HL-60/S4 treated with phorbol 12-myristate 13-acetate at 8.2 ng/mL for 4 days and 3 days (cell line): ENCODE measurements around the gene NOTCH1.
"Not testable (repeated sequence)": the region's sequence is repeated elsewhere in the genome, so short reads cannot be mapped to it uniquely, and the experiment has no call there.

Experiments
- in situ Hi-C: fragments of 300-500 bp; cut with MboI; formaldehyde crosslinking; loops from 2 replicates; pipeline ENCODE4 v1.15.0; 2022; ENCODE audit warnings: low sequenced_read_pairs

NOTCH1 gene

DNA sequence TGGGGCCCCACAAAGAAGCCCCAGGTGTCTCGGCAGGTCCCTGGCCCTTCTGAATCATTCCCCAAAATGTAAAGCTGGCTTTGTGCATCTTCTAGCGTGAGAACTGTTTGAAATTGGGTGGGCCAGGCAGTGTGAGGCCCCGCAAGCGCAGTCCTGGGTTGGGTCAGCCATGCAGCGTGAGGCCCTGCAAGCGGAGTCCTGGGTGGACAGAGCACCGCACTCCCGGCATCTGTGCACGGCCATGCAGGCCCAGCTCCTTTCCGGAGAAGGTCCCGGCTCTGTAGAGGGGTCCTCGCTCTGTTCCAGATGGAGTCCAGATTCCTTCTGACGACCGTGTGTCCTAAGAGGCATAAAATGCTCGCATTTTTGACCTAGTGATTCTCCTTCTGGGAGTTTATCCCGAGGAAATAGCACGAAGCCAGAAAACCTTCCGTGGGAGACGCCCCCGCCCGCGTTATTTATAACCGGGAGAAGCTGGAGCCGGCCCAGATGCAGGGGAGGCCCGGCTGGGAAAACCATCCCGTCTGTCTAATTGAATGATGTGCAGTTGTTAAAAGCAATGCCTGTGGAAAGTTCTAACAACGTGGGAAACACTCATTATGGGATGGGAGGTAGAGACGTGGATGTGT is 19.4 kb upstream of the NOTCH1 start:
- in situ Hi-C loops = no loop called here

DNA sequence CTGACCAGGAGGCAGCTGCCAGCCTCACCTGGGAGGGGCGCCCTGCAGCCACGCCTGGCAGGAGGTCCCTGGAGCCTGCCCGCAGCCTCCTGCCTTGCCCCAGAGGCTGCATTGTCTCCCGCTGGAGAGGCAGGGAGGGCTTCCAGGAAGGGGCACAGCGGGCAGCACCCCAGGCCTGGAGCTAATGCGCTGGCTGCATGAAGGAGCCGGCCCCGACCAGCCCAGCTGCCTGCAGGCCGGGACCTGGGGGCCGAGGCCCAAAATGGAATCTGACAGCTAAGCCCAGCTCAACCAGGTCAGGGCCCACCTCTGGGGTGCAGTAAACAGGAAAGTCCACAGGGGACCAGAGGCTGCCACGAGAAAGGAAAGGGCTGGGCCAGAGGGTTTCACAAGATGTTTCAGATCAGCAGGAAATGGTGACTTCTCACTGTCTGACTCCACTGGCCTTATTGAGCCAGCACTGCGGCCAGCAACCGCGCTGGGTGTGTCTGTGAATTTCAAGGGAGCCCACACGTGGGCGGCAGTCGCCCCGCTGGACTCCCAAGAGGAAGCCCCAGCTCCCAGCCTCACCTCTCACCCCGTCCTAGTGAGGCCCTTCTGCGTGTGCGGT is 18.6 kb upstream of the NOTCH1 start:
- in situ Hi-C loops = no loop called here

DNA sequence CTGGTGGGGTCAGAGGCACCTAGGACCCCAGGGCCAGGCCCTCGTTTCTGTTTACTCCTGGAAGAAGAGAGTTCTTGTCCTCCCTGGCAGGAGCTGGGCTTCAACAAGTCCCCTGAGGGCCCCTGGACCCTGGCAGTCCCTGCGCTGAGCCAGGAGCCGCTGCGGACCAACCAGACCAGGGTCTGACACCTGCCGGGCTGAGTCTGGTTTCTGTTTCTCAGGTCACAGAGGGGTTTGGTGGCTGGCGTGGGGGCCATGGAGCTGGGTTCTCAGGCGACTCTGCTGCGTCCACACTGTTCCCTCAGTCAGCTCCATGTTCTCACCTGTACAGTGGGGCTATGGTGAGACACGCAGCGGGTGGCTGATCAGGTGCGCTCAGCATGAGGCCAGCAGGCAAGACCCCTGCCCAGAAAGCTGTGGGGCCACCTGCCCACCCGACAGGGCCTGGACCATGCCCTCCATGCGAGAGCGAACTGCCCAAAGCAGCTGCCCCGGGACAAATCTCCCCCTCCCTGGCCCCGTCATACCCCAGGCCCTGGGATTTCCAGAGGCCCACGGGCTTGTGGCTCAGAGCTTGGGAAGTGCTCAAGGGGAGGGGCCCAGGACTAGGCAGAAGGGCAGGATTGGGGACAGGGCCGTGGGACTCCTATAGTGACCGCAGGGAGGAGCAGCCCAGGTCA is 17.9 kb upstream of the NOTCH1 start:
- in situ Hi-C loops = no loop called here

DNA sequence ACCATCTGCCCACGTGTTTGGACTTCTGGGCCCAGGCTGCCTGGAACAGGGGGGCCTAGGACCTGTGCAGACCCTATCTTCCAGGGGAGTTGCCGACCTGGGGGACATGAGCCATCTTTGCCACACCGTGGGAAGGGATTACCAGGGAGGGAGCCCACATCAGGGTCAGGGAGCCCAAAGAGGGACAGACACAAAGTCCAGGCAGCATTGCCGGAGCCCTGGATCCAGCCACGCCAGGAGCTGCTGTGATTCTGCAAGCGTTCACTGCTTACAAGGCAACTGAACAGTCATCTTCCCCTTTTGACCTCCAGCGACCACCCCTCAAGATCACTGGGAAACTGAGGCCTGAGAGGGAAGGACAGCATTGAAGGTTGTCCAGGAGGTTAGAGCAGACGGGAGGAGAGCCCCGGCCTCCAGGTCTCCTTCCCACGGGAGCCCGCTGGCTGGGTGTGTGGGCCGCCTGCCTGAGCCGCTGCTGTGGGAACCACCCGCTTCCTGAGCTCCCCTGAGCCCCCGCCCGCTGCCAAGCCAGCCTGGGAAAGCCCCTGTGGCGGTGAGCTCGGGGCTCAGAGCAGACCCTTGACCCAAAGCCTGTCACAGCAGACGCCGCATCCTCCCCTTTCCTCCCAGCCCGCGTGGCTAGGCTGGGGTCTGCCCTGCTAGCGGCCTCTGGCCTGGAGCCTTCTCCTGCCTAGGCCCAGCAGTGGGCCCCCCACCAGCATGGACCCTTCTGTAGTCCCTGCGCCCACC is 17.1 kb upstream of the NOTCH1 start:
- in situ Hi-C loops = no loop called here

DNA sequence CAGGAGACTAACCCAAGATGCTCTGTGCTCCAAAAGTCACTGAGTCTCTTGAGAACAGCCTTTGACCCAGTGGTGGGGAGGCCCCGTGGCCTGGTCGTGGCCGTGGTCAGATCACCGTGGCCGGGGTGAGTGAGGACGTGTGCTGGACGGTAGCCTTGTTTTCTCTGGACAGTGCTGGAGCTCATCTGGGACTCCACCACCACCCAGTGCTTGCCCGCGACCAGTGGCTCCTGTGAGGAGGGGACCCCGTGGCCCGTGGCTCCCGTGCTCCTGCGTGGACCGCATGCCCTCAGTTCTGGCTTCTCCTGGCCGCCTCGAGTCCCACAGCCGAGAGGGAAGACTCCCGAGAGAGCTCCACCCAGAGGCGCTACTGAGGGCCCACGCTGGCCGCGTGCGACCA is 15.9 kb upstream of the NOTCH1 start:
- in situ Hi-C loops = no loop called here

DNA sequence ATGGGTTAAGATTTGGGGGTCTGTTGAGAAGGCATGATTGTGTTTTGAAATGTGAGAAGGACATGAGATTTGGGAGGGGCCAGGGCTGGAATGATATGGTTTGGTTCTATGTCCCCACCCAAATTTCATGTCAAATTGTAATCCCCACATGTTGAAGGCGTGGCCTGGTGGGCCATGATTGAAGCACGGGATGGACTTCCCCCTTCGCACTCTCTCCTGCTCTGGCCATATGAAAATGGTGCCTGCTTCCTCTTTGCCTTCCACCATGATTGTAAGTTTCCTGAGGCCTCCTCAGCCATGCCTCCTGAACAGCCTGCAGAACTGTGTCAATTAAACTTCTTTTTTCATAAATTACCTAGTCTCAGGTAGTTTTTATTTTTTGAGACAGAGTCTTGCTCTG is 14.7 kb upstream of the NOTCH1 start:
- in situ Hi-C loops = no loop called here

DNA sequence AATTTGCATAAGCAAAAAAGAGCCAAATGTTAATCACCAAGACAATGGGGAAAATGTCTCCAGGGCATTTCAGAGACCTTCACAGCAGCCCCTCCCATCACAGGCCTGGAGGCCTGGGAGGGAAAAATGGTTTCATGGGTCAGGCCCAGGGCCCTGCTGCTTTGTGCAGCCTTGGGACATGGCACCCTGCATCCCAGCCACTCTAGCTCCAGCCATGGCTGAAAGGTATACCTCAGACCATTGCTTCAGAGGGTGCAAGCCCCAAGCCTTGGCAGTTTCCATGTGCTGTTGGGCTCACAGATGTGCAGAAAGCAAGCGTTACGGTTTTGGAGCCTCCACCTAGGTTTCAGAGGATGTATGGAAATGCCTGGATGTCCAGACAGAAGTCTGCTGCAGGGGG is 13.5 kb upstream of the NOTCH1 start:
- in situ Hi-C loops = not testable (repeated sequence)

DNA sequence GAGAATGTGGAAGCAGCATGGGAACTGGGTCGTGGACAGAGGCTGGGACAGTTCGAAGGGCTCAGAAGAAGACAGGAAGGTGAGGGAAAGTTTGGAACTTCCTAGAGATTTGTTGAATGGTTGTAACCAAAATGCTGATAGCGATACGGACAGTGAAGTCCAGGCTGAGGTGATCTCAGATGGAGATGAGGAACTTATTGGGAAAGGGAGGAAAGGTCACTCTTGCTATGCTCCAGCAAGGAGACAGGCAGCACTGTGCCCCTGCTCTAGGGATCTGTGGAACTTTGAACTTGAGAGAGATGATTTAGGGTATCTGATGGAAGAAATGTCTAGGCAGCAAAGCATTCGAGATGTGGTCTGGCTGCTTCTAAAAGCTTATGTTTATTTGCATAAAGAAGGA is 13.0 kb upstream of the NOTCH1 start:
- in situ Hi-C loops = not testable (repeated sequence)

DNA sequence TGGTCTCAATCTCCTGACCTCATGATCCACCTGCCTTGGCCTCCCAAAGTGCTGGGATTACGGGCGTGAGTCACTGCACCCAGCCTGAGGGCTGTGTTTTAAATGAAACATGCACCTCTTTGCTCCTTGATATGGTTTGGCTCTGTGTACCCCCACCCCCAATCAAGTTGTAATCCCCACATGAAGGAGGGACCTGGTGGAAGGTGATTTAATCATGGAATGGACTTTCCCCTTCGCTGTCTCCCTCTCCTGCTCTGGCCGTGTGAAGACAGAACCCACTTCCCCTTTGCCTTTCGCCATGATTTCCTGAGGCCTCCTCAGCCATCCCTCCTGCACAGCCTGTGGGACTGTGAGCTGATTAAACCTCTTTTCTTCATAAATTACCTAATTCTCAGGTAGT is 12.5 kb upstream of the NOTCH1 start:
- in situ Hi-C loops = no loop called here

DNA sequence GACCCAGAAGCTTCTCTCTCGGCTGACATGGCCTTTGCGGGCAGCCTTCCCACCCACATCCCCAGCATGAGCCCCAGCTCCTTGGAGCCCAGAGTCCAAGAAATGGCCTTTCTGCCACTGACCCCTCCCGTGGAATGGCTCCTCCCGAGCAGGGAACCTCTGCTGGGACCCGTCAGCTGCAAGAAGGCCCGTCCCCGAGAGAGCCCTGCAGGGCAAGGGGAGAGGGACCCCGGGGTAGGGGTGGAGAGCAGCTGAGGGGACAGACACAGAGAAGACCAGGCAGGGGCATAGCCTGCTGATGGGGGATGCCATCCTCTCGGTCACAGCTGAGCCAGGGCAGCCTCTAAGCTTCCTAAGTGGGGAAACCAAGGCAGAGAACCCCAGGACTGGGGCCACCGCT is 11.2 kb upstream of the NOTCH1 start:
- in situ Hi-C loops = no loop called here

DNA sequence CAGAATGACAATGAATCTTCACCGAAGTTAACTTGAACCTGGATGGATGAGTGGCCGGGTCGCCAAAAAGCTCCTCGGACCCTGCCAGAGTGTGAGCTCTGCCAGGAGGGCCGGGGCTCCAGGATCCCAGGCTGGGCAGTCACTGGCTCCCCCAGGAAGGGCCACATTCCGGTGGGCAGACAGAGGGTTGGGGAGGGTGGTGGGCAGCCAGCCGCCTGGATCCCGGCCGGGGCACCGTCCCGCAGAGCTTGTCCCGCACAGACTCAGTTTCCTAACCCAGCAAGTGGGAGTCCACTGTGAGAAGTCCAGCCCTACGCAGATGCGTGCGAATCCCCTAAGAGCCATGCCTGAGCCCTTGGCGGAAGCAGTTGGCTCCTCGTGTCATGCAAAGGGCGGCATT is 10.3 kb upstream of the NOTCH1 start:
- in situ Hi-C loops = no loop called here

DNA sequence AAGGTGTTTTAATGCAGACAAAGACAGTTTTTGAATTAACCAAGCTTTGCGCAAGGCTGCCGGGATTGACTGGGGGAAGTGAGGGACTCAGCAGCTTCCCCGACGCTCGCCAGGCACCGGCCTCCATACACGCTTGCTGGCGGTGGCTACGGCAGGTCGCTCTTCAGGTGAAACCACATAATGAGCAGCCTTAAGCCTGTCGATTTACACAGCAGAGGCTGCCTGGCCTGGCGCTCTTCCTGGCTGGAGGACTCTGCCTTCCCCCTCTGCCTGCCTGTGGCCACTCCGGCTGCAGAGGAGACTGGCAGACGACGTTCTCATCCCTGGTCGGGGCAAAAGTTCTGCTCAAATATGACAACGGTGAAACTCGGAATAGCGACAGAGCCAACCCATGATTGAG is 9.0 kb upstream of the NOTCH1 start:
- in situ Hi-C loops = no loop called here

DNA sequence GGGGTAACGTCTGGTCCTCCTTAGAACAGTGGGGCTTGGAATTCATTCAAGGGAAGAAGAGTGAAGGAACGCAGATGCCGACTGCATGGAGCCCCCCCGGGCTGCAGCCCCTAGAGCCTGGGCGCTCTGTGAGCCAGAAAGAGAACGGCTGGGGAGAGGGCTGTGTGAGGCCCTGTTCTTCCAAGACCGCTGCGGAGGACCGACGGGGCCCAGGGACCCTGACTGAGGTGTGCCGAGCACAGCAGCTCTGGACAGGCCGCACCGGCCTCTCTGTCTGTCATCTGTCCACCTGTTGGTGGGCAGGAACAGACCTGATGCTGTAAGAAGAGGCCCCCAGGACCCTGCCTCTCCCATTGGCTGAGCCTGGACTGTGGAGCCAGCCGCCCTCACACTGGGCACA is 7.7 kb upstream of the NOTCH1 start:
- in situ Hi-C loops = no loop called here

DNA sequence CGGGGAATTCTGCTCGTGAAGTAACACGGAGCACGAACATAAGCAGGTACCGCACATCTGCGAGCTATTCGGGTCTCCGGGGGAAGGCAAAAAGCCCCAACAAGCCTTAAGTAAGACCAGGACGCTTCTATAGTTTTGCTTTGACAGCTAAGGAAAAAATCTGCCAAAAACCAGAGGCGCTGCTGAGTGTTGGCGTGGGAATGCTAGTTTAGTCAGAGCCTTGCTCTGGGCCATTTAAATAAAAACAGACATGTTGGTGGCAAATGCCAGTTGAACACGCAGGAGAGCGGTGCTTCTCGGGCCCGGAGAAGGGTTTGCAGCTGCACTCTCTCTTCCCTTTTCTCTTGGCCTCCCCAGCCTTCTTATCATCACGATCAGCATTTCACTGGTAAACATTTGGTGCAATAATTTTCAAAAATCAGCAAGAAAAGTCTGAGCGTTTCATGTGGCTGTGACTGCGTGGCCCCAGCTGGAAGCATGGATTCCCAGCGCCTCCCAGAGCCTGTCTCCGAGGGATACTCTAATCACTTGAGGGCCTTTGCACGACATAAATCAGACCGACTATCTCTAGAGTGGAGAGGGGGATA is 6.4 kb upstream of the NOTCH1 start:
- in situ Hi-C loops = no loop called here

DNA sequence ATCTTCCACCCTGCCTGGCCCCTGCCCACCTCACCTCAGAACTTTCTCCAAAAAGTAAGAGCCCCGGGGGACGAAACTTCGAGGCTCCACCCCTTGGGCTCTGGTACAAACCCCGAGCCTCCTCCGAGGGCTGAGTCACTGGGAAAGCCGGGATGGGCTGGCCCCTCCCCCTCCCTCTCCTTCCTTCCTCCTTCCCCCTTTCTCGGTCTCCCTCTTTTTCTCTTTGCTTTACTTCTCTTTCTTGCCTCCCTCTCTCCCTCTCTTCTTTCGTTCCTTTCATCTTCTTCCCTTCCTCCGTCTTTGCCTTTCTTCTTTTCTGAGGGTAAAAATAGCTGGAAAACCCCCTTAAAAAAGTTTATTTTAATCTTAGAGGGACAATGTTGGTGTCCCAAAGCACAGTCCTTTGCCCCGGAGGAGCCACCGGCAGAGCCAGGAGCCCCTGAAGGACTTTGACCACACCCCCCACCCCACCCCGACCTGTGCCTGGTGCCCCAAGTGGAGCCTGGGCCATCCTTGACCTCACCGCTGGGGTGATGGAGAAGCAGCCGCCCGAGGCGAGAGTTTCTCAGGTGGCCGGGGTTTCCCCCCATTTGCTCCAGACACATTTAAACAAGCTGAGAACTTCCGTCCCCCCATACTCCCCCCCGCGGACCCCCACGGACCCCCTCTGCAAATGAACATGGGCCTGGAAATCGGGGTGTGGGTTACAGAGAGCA is 5.7 kb upstream of the NOTCH1 start:
- in situ Hi-C loops = no loop called here

DNA sequence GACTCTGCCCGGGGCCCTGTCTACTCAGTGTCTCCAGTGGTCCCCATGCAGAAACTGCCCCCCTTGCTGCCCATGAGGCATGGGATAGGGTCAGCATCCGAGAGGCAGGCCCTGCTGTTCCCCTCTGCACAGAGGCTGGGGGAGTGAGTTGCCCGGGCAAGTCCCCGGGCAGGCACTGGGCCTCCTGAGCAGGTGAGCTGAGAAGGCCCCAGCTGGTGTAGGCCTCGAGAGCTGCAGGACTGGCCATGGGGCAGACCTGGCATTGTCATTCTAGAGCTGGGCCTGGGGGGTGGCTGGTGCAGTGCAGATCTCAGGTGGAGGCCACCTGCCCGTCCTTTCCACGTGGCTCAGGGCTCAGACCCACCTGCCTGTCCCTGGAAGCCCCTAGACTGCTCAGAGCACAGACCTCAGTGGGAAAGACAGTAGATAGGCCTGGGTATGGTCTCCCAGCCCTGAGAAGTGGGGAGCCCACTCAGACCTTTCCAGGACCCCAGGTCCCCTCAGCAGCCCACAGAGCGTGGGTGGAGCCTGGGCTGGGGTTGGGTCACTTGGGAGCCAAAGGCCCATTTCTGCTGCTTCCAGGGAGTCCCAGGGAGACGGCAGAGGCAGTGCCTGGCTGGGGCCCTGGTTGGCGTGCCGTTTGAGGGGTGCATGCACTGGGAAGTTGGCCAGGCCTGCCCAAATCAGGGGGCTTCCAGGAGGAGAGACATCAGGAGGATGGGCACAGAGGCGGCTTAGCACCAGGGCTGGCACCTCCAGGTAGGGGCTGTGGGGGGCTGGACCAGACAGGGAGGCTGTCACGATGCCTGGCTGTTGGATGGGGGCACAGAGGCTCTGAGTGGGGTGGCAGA is 4.8 kb upstream of the NOTCH1 start:
- in situ Hi-C loops = no loop called here

DNA sequence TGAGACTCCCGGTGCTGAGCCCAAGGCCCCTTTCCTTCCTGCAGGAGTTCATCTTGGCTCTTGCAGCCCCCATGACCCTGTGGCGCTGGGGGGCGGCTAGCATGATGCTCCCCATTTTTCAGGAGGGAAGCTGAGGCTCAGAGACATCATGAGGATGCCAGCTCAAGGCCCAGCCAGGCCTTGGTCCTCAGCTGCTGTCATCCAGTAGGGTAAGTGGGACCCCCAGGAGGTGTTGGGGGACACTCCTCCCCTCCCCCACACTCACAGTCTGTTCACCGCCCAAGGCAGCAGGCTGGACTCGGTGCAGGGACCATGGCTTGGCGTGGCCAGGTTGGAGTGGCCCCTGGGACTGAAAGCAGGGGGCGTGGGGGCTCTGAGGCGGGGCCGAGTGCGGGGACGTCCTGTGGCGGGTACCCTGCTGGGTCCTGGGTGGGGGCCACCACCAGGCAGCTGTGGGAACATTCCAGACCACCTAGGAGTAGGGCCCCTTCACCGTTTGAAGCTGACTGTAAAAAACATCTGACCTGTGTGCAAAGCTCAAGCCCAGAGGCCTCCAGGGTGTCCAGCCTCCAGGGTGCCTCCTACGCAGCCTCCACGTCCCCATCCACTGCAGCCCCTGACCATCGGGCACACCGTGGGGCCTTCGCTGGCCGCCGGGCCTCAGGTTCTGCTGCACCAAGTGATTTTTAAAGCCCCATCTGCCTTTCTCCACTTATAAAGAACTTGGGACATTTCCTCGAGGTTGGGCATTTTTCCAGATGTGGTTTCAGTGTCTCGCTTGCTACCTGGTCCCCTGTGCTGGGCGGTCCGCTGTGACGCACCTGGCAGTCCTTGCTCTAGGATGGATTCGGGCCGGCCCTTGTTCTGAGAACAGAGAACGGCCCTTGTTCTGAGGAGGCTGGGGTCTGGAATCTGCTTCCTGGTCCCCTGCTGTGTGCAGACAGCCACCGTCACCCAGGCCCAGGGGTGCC is 3.4 kb upstream of the NOTCH1 start:
- in situ Hi-C loops = no loop called here

DNA sequence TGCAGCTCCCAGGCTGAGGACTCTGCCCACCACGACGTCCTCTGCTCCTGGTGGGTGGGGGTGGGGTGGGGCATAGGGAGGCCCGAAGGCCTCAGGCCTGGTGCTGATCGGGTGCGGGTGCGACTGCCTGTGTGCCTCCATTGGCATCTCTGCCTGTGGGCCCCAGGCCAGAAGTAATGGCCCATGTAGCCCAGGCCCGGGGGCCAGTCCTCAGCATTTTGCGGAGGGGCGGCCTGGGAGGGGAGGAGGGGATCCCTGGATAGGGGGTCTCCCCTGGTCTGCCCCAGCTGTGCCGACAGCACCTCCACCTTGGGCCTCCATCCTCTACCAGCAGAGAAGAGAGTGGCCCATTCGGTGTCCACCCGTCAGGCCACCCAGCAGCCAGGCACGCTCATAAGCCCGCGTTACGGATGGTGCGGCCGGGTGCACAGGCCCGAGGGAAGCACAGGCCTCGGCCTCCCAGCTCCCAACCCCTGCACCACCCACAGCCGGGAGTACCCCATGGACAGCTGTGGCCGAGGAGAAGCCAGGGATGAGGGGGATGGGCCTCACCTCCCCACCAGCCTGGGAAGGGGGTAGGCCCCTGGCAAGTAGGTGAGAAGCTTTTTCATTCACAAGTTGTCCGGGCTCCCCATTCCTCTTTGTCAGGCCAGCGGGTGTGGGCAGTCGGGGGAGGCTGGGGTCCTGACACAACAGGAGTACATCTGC is 1.8 kb upstream of the NOTCH1 start:
- in situ Hi-C loops = no loop called here
